DMS114 treated with DMSO at 0.1 percent for 48 hours (cell line): ENCODE measurements around the gene SLC8A3.
"Not testable (repeated sequence)": the region's sequence is repeated elsewhere in the genome, so short reads cannot be mapped to it uniquely, and the experiment has no call there.

Source experiments
- DNase-seq: peaks from one replicate; lab custom pipeline; 2025; ENCODE audit not compliant: unreplicated experiment; lab: John Stamatoyannopoulos, UW

The SLC8A3 gene

GRCh38 chr14:70188659-70189455, at the start of gene SLC8A3:
Gene SLC8A3, minus strand, starts transcription at chr14:70188951. Its CDS starts 20,529 bp downstream, at chr14:70168422.
- peak; percentile 36 for DNase-seq

- no peak for DNase-seq
These were observed 49.0 kb upstream of the SLC8A3 start for GRCh38 chr14:70237710-70238109.

GRCh38 chr14:70234066-70234950, 45.6 kb upstream of the SLC8A3 start:
- no peak for DNase-seq

GRCh38 chr14:70231756-70232544, 43.2 kb upstream of the SLC8A3 start:
- DNase-seq, result not testable (repeated sequence)

GRCh38 chr14:70229877-70230640, 41.3 kb upstream of the SLC8A3 start:
- not testable (repeated sequence) for DNase-seq

- no peak for DNase-seq
These were observed 25.1 kb upstream of the SLC8A3 start for GRCh38 chr14:70213721-70214282.

- DNase-seq, result no peak
These were observed 24.0 kb upstream of the SLC8A3 start for GRCh38 chr14:70212752-70213151.

- no peak for DNase-seq
These were observed 19.6 kb upstream of the SLC8A3 start for GRCh38 chr14:70208380-70208779.

- no peak for DNase-seq
These were observed 14.9 kb upstream of the SLC8A3 start for GRCh38 chr14:70203686-70204085.

GRCh38 chr14:70201994-70202393, 13.2 kb upstream of the SLC8A3 start:
- DNase-seq, result no peak

GRCh38 chr14:70193396-70193795, 4.6 kb upstream of the SLC8A3 start:
- DNase-seq, result no peak

- no peak for DNase-seq
These were observed 4.2 kb upstream of the SLC8A3 start for GRCh38 chr14:70192915-70193314.

GRCh38 chr14:70190156-70190555, 1.4 kb upstream of the SLC8A3 start:
- DNase-seq, result no peak

GRCh38 chr14:70189456-70190077, 816 bp upstream of the SLC8A3 start:
- no peak for DNase-seq

GRCh38 chr14:70188322-70188658, 461 bp downstream of the SLC8A3 start:
- no peak for DNase-seq

GRCh38 chr14:70186900-70187451, 1.8 kb downstream of the SLC8A3 start:
- no peak for DNase-seq

GRCh38 chr14:70183991-70184390, 4.8 kb downstream of the SLC8A3 start:
- no peak for DNase-seq

- DNase-seq, result no peak
These were observed 7.5 kb downstream of the SLC8A3 start for GRCh38 chr14:70181276-70181675.

GRCh38 chr14:70180718-70181117, 8.0 kb downstream of the SLC8A3 start:
- DNase-seq, result no peak
